GM19397 (cell line): ENCODE measurements around the gene RYR2.
A peak's percentile ranks its signal among the peaks of the same experiment; 100 is the strongest.
"Not testable (repeated sequence)": the region's sequence is repeated elsewhere in the genome, so short reads cannot be mapped to it uniquely, and the experiment has no call there.

Source experiments
- ATAC-seq: cut with Tn5 transposase; IDR thresholded peaks from one replicate; pipeline ENCODE4 v1.9.1; 2021; ENCODE audit warnings: mild to moderate bottlenecking, moderate library complexity; ENCODE audit not compliant: unreplicated experiment

Gene RYR2

GRCh38 chr1:237814319-237814924 lies 772.4 kb downstream of the RYR2 start:
- ATAC-seq, result no peak

GRCh38 chr1:237817277-237817676 lies 775.3 kb downstream of the RYR2 start:
- ATAC-seq, result no peak

- ATAC-seq, result not testable (repeated sequence)
Measured at GRCh38 chr1:237820634-237821033, 778.6 kb downstream of the RYR2 start.

GRCh38 chr1:237832858-237833257 lies 790.9 kb downstream of the RYR2 start:
- no peak for ATAC-seq

- no peak for ATAC-seq
Measured at GRCh38 chr1:237834048-237834447, 792.1 kb downstream of the RYR2 start.

GRCh38 chr1:237834461-237834860 lies 792.5 kb downstream of the RYR2 start:
- ATAC-seq, result no peak

- ATAC-seq, result no peak
Measured at GRCh38 chr1:237838320-237838719, 796.3 kb downstream of the RYR2 start.

- ATAC-seq, result no peak
Measured at GRCh38 chr1:237838904-237839534, 797.0 kb downstream of the RYR2 start.

GRCh38 chr1:237841485-237841884 lies 799.5 kb downstream of the RYR2 start:
- ATAC-seq, result no peak

- ATAC-seq, result not testable (repeated sequence)
Measured at GRCh38 chr1:237843516-237843915, 801.5 kb downstream of the RYR2 start.

GRCh38 chr1:237851210-237851845 lies 809.3 kb downstream of the RYR2 start:
- no peak for ATAC-seq

- no peak for ATAC-seq
Measured at GRCh38 chr1:237852342-237852741, 810.4 kb downstream of the RYR2 start.

GRCh38 chr1:237857455-237857854 lies 815.5 kb downstream of the RYR2 start:
- no peak for ATAC-seq

GRCh38 chr1:237858992-237859391 lies 817.0 kb downstream of the RYR2 start:
- no peak for ATAC-seq

GRCh38 chr1:237861944-237862343 lies 820.0 kb downstream of the RYR2 start:
- no peak for ATAC-seq

- no peak for ATAC-seq
Measured at GRCh38 chr1:237863234-237863633, 821.2 kb downstream of the RYR2 start.

- peak; percentile 81 for ATAC-seq
Measured at GRCh38 chr1:237864338-237865244, 822.6 kb downstream of the RYR2 start.

GRCh38 chr1:237867380-237867888 lies 825.5 kb downstream of the RYR2 start:
- ATAC-seq, result no peak

GRCh38 chr1:237868817-237869600 lies 827.0 kb downstream of the RYR2 start:
- ATAC-seq, result no peak

GRCh38 chr1:237873487-237874211 lies 831.7 kb downstream of the RYR2 start:
- ATAC-seq, result no peak
